Measurements from ENCODE around the gene SPRN.

- TF ChIP-seq CTCF (IDR thresholded peaks at IDR 0.05; ENCODE audit: insufficient read depth, low read depth, low read length) = no peak
- TF ChIP-seq EZH2 (IDR thresholded peaks at IDR 0.05; ENCODE audit: insufficient read depth, low read length) = no peak
These were observed 47.2 kb downstream of the SPRN start for GRCh38 chr10:133377025-133377817.

Data from astrocyte (in vitro differentiated cells and primary cell).